ENCODE measurements around the gene ADARB1. TPM values are rescaled to one million over a fixed set of nuclear protein-coding genes. Genes with fewer than 3 reads are reported as not detected.

Gene ADARB1
- total RNA-seq, 1 experiment from 2014 or later: 15.8 TPM

- H4K5ac ChIP-seq (ENCODE audit: insufficient read length, low read depth, low read length): no peak overlapping the region
Observed at GRCh38 chr21:45126983-45127382, 52.6 kb downstream of the ADARB1 start.

More at GRCh38 chr21:45126983-45127382, 52.6 kb downstream of the ADARB1 start:
- no peak overlapping the region for H3K18ac ChIP-seq (ENCODE audit: insufficient read length, low read depth, low read length)
- H3K23me2 ChIP-seq (ENCODE audit: insufficient read length, low read depth, low read length, poor library complexity, severe bottlenecking): no peaks in the 10 kb centered on the region
- H4K8ac ChIP-seq (replicated peaks; ENCODE audit: insufficient read length, low read depth, low read length): no peak overlapping the region
- DNase-seq: no peak
- Mint-ChIP-seq H3K4me1 (peaks cover 0 to 5% of the 10 kb centered on the region in 2 experiments; a peak in 2 of 4 replicates), H3K36me3 (ENCODE audit: insufficient read depth in 1 of 3, low read depth in 3 of 3) (no peaks in the 10 kb centered on the region), H3K27me3 (ENCODE audit: low read depth) (no peaks in the 10 kb centered on the region; the same call in 1 of the 2 replicates), H3K27ac (no peak overlapping the region), H3K4me3 (no peak overlapping the region), H3K9me3 (no peaks in the 10 kb centered on the region)
- H3K79me1 ChIP-seq (ENCODE audit: insufficient read depth, low read depth, low read length, poor library complexity, severe bottlenecking): no peaks in the 10 kb centered on the region
- no peak overlapping the region for H2BK120ac ChIP-seq (ENCODE audit: low read depth, low read length, poor library complexity, severe bottlenecking)
- H4K91ac ChIP-seq (ENCODE audit: insufficient read length, low read depth, low read length): no peak overlapping the region
- H3K4ac ChIP-seq (ENCODE audit: low read depth, low read length): no peak overlapping the region
- H2AK5ac ChIP-seq (ENCODE audit: insufficient read length, low read length): no peak overlapping the region
- H3K14ac ChIP-seq (ENCODE audit: insufficient read depth, low read length): no peak overlapping the region
- no peak overlapping the region for H2BK15ac ChIP-seq (ENCODE audit: low read depth, low read length)
- H3K27me3 ChIP-seq (ENCODE audit: insufficient read depth, low read length): no peaks in the 10 kb centered on the region
- no peak overlapping the region for H3K27ac ChIP-seq (ENCODE audit: insufficient read length, low read depth, low read length)
- no peak for TF ChIP-seq CTCF (conservative IDR thresholded peaks at IDR 0.05)
- H3T11ph ChIP-seq (ENCODE audit: low read length): no peak overlapping the region
- WGBS (ENCODE audit: extremely low coverage, insufficient read length, low lambda C conversion rate): no CpG with 5 or more reads among the region's 7 CpGs
- H2BK12ac ChIP-seq (ENCODE audit: insufficient read length, low read depth, low read length): no peak overlapping the region
- no peaks in the 10 kb centered on the region for H4K20me1 ChIP-seq (ENCODE audit: control insufficient read depth, insufficient read depth, insufficient read length)
- no peak overlapping the region for H3K56ac ChIP-seq (ENCODE audit: insufficient read length, low read depth, low read length)
- H2BK5ac ChIP-seq (ENCODE audit: insufficient read length, low read length): no peak overlapping the region
- H3K9ac ChIP-seq (ENCODE audit: extremely low read depth, insufficient read length, low read length): no peak overlapping the region
- no peaks in the 10 kb centered on the region for H3K4me1 ChIP-seq (ENCODE audit: insufficient read depth, low read length)
- no peak overlapping the region for H2AFZ ChIP-seq (ENCODE audit: low read length)
- H3K4me2 ChIP-seq (ENCODE audit: insufficient read depth, insufficient read length, low read length): no peak overlapping the region
- no peak overlapping the region for H3K23ac ChIP-seq (ENCODE audit: insufficient read length, low read depth, low read length)
- no peak overlapping the region for H2BK20ac ChIP-seq (ENCODE audit: low read depth, low read length, poor library complexity, severe bottlenecking)
- no peaks in the 10 kb centered on the region for H3K79me2 ChIP-seq (ENCODE audit: insufficient read depth, low read length)
- H3K9me3 ChIP-seq (ENCODE audit: control insufficient read depth, low read depth, low read length): no peaks in the 10 kb centered on the region
